GM18868 (cell line): ENCODE data around the gene FAM222A.

Experiments
- ATAC-seq: cut with Tn5 transposase; IDR thresholded peaks from one replicate; pipeline ENCODE4 v1.9.1; 2021; ENCODE audit warnings: mild to moderate bottlenecking, moderate library complexity; ENCODE audit not compliant: unreplicated experiment

Gene FAM222A

DNA sequence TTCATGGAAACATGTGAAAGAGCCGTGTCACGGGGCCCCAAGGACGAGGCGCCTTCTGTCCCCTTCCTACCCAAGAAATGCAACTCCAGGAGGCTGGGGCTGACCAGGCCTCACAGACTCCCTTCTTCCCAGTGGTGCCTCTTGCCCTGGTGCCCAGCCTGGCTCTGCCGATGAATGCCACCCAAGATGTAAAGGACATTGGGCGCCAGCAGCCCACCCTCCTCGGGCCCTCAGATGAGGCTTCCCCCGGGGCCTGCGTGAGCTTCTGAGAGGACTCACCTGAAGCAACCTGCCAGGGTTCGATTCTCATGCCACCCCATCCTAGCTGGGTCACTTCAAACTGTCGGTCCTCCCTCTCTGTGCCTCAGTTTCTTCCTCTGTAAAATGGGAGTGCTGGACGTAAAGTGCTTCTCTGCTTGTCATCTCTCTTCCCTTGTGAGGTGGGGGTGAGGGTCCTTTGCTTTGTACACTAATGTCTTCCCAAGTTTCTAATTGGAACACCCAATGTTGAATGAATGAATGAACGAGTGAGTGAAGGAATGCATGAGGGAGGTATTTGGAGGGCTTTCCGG lies 10.8 kb downstream of the FAM222A start:
- ATAC-seq: no peak

DNA sequence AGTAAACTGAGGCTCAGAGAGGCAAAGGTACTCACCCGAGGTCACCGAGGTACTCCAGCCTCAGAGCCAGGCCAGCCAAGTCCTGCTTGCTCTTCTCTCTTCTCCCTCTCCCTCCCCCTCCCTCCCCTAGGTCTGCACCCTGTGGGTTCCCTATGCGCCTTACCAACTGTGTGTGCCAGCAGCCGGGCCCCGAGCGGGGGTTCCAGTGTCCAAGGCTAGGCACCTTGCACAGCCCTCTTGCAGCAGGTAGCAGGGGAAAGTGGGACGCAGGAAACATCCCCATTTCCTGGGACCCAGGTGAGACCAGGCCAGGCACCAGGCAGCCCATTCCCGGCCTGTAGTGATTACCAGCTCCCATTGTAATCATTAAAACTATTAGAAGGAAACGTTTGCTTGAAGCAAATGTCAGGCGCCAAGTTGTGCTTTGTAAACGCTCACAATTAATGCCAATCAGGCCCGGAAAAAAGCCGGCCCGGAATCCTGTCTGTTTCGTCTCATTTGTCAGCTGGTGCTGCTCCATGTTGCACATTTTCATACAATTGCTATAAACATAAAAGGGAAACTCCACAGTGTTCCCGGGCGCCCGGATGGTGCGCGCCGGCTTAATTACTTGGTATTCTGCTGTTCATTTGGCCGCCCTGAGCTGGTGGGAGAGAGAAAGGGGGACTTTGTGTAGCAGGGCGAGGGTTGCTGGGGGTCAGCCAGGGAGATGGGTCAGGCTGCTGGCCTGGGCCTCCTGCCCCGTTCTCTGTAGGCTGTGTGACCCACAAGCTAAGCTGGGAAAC lies 11.9 kb downstream of the FAM222A start:
- ATAC-seq: no peak

DNA sequence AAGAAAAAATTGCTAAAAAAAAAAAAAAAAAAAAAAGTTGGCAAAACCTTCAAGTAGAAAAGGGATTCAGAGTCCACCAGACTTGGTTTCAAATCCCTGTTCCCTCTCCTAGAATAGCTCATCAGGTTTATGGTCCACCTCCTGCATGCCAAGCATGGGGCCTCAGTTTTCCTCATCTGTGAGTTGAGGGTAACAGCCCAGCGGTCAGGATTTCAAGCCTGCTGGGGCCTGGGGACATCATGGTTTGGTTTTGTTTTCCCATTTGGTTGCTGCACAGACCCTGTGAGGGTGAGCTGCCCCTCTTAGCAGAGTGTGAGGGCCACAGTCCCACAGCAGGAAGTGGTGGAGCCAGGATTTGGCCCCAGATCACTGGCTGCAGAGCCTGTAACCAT lies 12.5 kb downstream of the FAM222A start:
- no peak for ATAC-seq

- no peak for ATAC-seq
These were observed 12.9 kb downstream of the FAM222A start for GRCh38 chr12:109726511-109727038.

- no peak for ATAC-seq
These were observed 13.6 kb downstream of the FAM222A start for GRCh38 chr12:109727039-109727723.

DNA sequence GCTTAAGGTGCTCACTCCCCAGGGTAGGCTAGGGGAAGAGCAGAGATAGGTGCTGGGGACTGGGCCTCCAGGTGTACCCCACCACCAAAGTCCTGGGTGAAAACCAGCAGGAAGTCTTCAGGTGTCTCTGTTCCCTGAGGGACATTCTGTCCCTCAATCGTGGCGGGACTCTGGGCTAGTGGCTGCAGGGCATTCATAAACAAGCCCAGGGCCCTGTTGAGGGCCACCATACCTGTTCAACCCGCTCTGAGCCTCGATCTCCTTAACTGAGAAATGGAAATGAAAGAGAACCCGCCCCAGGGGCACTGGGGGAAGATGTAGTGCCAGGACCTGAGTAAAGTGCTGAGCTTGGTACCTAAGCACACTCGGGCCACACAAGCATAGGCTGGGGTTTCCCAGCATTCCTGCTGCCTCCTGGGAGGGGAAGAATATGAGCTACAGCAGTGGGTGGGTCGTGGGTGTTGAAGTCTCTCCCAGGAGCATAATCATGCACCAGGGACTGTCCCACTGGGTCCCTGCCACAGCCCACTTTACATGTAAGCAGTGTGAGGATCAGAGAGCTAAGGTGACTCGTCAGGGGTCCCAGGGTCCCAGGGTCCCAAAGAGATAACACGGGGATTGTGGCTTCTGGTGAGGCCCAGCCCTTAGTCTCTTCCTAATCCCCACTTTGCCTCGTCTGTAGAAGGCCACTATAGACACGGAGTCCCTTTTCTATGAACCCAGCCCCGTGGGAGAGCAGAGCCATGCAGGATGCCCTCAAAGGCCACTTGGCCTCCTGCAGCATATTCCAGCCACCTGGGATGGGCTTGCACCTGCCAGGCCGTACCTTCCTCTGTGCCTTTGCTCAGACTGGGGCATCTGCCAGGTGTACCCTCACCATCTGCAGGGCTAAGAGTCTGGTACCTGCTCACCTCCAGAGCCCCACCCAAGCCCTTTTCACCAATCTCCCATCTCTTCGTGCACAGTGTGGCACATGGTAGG lies 14.4 kb downstream of the FAM222A start:
- no peak for ATAC-seq

DNA sequence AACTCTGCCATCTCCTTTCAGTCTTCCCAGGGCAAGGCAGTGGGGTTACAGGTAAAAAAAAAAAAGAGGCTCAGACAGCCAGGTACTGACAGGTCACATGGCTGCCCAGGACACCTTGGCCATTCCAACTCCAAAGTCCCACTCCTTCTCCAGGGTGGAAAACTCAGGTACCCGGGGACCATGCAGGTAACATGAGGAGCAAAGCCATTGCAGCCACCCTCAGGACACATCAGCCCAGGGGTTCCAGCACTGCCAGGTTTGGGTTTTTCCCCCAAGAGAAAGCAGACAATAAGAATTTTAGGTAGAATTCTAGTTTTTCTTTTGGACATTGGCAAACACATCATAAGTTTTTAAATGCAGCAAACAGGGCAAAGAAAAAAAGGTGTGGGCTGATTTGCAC lies 15.3 kb downstream of the FAM222A start:
- no peak for ATAC-seq

GRCh38 chr12:109729371-109729781 lies 15.8 kb downstream of the FAM222A start:
- ATAC-seq: no peak

DNA sequence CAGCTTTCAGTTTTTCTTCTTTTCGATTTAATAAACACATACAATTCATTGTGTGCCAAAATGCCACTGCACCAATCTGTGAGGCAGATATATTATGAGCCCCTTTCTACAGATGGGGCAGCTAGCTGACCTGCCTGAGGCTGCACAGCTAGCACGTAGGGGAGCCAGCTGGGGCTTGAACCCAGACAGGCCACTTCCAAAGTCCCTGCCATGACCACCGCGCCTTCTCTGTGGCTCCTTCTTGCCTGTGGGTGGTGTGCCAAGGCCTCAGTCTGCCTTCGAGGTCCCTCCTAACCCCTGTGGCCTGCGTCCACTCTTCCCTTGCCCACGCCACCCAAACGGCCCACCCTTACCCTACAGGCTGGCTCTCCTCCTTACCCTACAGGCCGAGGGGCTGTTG lies 16.2 kb downstream of the FAM222A start:
- ATAC-seq: no peak

- ATAC-seq: no peak
These were observed 16.9 kb downstream of the FAM222A start for GRCh38 chr12:109730306-109731145.

- no peak for ATAC-seq
These were observed 17.7 kb downstream of the FAM222A start for GRCh38 chr12:109731231-109731731.

DNA sequence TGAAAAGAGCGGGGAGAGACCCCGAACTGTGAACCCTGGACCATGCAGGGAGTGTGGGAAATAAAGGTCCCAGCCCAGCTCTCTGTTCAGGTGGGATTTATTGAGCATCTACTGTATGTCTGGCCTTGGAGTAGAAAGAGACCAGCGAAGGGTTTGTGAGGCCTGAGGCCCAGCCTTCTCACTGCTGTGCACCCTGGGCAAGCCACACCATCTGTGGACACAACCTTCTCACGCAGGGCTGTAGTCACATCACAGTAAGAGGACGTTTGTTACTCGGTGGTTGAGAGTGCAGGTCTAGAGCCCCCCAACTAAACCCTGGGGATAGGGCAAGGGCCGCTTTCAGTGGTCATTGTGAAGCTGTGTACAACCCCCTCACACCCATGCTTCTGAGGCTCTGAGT lies 18.2 kb downstream of the FAM222A start:
- no peak for ATAC-seq

DNA sequence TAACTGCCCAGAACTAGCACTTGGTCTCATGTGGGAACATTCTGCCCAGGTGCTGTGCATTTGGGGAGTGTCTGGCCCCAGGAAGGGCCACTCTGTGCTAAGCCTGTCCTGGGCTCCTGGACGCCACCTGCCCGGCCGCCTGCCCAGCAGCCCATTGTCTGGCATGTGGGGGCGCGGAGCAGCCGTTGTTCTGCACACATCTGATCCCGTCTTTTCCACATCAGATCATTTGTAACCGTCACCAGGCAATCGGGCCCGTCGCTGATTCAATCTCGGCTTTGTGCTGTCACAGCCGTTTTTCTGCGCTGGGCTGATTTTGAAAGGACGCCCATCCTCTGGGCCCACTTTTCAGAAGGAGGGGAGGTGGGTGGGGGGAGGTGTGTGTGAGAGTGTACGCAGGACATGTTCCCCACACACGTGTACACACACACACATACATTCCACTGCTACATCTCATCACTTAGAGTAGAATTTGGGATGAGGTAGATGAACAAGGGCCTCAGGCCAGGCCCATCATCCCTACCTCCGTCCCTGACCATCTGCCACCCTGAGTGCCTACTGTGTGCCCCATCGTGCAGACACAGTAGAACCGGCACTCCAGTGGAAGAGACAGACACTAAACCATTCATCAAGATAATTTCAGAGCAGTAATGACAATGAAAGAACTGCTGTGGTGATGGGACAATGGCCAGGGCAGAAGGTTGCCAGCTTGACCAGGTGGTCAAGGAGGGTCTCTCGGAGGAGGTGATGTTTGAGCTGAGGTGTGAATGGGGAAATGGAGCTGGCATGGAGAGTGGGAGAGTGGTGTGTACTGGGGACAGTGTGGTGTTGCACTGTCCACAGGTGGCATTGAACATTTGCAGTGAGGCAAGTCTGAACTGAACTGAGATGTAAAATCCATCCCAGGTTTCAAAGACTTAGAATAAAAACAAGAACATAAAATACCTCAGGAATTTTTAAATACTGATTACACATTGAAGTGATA lies 19.0 kb downstream of the FAM222A start:
- no peak for ATAC-seq

- ATAC-seq: no peak
These were observed 20.8 kb downstream of the FAM222A start for GRCh38 chr12:109734219-109735000.

DNA sequence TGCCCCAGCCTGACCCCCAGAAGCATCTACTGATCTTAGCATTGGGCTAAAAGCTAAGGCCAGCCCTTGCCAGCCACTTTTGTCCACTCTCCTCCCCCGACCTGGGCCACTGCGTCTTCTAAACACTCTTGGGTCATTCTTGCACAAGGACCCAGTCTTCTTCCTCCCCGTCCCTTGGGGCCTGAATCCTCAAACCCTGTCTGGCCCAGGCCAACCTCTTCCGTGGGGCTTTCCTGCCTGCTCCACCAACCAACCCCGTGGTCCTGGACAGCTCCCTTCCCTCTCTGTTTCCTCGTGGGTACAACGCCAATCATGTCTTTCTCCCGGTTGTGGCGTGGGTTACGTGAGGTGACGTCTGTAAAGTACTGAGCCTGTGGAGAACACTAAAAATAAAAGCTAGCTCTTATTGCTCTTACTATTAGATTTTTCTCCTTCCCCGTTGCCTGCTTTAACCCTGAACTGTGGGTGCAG lies 21.5 kb downstream of the FAM222A start:
- no peak for ATAC-seq

DNA sequence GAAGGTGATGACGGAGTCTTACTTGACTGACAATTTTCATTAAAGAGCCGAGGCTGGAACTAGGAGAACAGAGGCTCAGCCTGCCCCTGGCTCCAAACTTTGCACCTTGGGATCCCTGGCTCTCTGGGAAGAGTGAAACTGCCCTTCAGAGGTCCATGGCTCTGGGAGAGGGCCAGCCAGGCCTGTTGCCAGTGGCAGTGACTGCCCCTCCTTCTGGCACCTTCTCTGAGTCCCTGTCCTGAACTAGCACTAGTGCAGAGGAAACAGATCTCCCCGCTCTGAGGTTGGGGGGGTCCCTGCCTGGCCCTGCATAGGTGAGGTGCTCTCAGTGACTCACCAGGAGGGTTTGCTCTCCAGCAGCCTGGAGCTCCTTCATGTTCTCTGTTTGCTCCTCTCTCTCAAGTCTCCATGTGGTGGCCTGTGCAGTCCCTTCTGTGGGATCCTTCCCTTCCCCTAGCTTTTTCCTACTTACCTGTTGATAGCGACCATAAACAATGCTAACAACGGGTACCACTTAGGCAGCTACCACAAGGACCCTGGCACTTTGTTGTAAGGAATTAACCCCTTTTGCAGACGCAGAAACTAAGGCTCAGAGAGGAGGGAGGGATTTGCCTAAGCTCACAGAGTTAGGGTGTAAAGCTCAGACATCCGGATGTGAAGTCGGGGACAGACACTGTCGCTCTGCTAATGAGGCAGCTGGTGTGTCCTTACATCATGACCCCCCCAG lies 22.4 kb downstream of the FAM222A start:
- ATAC-seq: no peak

GRCh38 chr12:109736552-109737108 lies 23.0 kb downstream of the FAM222A start:
- ATAC-seq: no peak
